Esophagus squamous epithelium (tissue), 4 donors: ENCODE measurements around the gene FOXP1.

Experiments
- POLR2A ChIP-seq, 4 donors: fragments of 450-650 bp; IDR thresholded peaks; one replicate each; pipeline ENCODE4 v1.6.1; 2017; ENCODE audit warnings: antibody characterized with exemption in 4 of 4, mild to moderate bottlenecking in 4 of 4, moderate library complexity in 3 of 4
- TF ChIP-seq, protein P1 (sequence below), 6 experiments: fragments of 450-650 bp in 4 of 6; fragments of 200-600 bp in 2 of 6; sonication (generic) in 2 of 6; IDR thresholded peaks; one replicate each; pipeline ENCODE4 v1.5.1; 2016 to 2019; ENCODE audit warnings: antibody characterized with exemption in 6 of 6, mild to moderate bottlenecking in 4 of 6, moderate library complexity in 4 of 6

DNA sequence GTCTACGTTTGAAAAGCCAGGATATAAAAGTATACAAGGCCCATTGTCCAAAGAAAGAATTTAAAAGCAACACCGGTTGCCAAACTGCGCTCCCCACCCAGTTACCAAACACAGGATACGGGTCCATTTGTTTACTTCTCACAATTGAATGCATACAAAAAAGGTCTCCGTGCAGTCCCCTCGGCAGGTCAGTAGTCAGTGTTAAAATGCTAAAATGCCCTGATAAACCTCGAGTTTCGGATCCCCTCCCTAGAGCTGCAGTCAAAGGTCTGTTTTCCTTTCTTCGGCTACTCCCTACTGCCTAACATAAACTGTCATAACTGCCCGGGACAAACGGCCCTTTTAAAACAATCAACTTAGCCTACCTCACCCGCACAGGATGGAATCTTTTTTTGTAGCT, 534.6 kb downstream of the FOXP1 start:
- TF ChIP-seq, protein P1, sequence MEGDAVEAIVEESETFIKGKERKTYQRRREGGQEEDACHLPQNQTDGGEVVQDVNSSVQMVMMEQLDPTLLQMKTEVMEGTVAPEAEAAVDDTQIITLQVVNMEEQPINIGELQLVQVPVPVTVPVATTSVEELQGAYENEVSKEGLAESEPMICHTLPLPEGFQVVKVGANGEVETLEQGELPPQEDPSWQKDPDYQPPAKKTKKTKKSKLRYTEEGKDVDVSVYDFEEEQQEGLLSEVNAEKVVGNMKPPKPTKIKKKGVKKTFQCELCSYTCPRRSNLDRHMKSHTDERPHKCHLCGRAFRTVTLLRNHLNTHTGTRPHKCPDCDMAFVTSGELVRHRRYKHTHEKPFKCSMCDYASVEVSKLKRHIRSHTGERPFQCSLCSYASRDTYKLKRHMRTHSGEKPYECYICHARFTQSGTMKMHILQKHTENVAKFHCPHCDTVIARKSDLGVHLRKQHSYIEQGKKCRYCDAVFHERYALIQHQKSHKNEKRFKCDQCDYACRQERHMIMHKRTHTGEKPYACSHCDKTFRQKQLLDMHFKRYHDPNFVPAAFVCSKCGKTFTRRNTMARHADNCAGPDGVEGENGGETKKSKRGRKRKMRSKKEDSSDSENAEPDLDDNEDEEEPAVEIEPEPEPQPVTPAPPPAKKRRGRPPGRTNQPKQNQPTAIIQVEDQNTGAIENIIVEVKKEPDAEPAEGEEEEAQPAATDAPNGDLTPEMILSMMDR (IDR thresholded peaks at IDR 0.05): no peak
- TF ChIP-seq POLR2A (IDR thresholded peaks at IDR 0.05): no peak
